ENCODE measurements around the gene SLX9. TPM values are rescaled to one million over a fixed set of nuclear protein-coding genes. Genes with fewer than 3 reads are reported as not detected.

SLX9 gene
- total and polyA plus RNA-seq, 2 donors (not counting 3 experiments of a cell fraction or from before 2014, with no cell fraction given), result 27.0 to 50.6 TPM

DNA sequence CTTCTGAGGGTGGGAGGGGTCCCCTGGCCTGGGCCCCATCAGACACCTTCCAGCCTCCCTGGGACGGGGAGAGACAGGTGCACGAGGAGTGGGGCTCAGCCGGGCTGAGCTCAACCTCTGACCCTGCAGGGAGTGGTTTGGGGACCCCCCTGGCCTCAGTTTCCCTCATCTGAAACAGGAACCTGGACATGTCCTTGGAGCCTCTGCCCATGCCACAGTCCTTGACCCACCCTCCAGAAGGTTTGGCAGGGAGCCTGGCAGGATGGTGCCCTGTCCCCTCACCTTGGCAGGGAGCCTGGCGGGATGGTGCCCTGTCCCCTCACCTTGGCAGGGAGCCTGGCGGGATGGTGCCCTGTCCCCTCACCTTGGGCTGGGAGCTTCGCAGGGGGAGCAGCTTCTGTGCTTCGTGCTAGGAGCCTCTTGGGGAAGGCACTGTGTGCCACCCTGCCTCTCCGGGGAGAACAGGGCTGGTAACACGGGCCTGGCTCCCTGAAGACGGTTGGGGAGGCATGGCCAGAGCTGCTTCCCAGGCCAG is 58.3 kb downstream of the SLX9 start:
- H2AFZ ChIP-seq (ENCODE audit: low read depth, low read length), result no peak overlapping the region
- no peaks in the 10 kb centered on the region for H3K27me3 ChIP-seq (ENCODE audit: control insufficient read depth in 2 of 2, insufficient read depth in 2 of 2, low read length in 2 of 2)
- H3K4me1 ChIP-seq (ENCODE audit: control insufficient read depth, extremely low read depth, insufficient read depth, low read length), result peaks cover 7% of the 10 kb centered on the region
- no peaks in the 10 kb centered on the region for H3K36me3 ChIP-seq (ENCODE audit: control insufficient read depth in 2 of 2, extremely low read depth in 1 of 2, insufficient read depth in 2 of 2, low read length in 2 of 2)
- TF ChIP-seq GATA2 (IDR thresholded peaks at IDR 0.05; ENCODE audit: insufficient read depth, insufficient read length, low read depth, low read length) (no peak), FOS (IDR thresholded peaks at IDR 0.05; ENCODE audit: borderline replicate concordance, insufficient read depth, low read length) (no peak), POLR2AphosphoS5 (IDR thresholded peaks at IDR 0.05; ENCODE audit: insufficient read depth, low read depth, low read length) (no peak), POLR2A (IDR thresholded peaks at IDR 0.05; ENCODE audit: low read depth, low read length) (no peak), MAX (IDR thresholded peaks at IDR 0.05; ENCODE audit: insufficient read depth, insufficient read length) (no peak), CTCF (IDR thresholded peaks at IDR 0.05; ENCODE audit: extremely low read depth in 1 of 2, insufficient read depth in 1 of 2, low read depth in 1 of 2, low read length in 2 of 2) (no peak), EZH2 (IDR thresholded peaks at IDR 0.05; ENCODE audit: borderline replicate concordance, low read depth, low read length, severe bottlenecking) (no peak), MYC (IDR thresholded peaks at IDR 0.05; ENCODE audit: low read depth, low read length) (no peak), JUN (IDR thresholded peaks at IDR 0.05; ENCODE audit: borderline replicate concordance, insufficient read depth, insufficient read length, low read depth) (no peak)
- BruUV-seq (replicated peaks), result no TSS peak
- H3K79me2 ChIP-seq (ENCODE audit: control insufficient read depth, insufficient read depth, low read length), result no peaks in the 10 kb centered on the region
- H3K27ac ChIP-seq (ENCODE audit: insufficient read depth, low read depth, low read length), result no peak overlapping the region
- no peak for FAIRE-seq
- ChIA-PET POLR2A (no interaction called here), CTCF (interaction anchor here (1.0 to 2.0 kb wide), 2 partner anchors 12 to 130 kb away, joined by 3 to 6 read pairs; no protein-coding TSS in a partner anchor)
- dilution Hi-C loops (cut with MboI; ENCODE audit: extremely low pct_ligation_motif_present, low sequenced_read_pairs), result no loop called here
- H4K20me1 ChIP-seq (replicated peaks; ENCODE audit: control insufficient read depth, extremely low read depth, insufficient read depth, low read length), result no peaks in the 10 kb centered on the region
- no peak overlapping the region for H3K4me3 ChIP-seq (replicated peaks in 1 of 3; ENCODE audit: insufficient read depth in 1 of 3, low read depth in 1 of 3, low read length in 3 of 3)
- no peak overlapping the region for H3K9ac ChIP-seq (replicated peaks; ENCODE audit: extremely low read depth, insufficient read depth, low read length)
- H3K4me2 ChIP-seq (ENCODE audit: insufficient read depth, low read length), result no peak overlapping the region
- H3K9me3 ChIP-seq (replicated peaks; ENCODE audit: control insufficient read depth, insufficient read depth, low read length), result no peaks in the 10 kb centered on the region
- no peak for DNase-seq (ENCODE audit: low read depth, low spot score)
- intact Hi-C loops (cut with micrococcal nuclease), result no loop called here
- H3K9me1 ChIP-seq (replicated peaks; ENCODE audit: control insufficient read depth, extremely low read depth, insufficient read depth, low read length), result no peaks in the 10 kb centered on the region

All from endothelial cell of umbilical vein (primary cell).